NCI-H82 treated with DMSO at 0.1 percent for 48 hours (cell line): ENCODE data around the gene PSAP.
"Not testable (repeated sequence)": the region's sequence is repeated elsewhere in the genome, so short reads cannot be mapped to it uniquely, and the experiment has no call there.

ENCODE experiments used
- DNase-seq: peaks from one replicate; lab custom pipeline; 2025; ENCODE audit not compliant: unreplicated experiment; lab: John Stamatoyannopoulos, UW

PSAP gene

DNA sequence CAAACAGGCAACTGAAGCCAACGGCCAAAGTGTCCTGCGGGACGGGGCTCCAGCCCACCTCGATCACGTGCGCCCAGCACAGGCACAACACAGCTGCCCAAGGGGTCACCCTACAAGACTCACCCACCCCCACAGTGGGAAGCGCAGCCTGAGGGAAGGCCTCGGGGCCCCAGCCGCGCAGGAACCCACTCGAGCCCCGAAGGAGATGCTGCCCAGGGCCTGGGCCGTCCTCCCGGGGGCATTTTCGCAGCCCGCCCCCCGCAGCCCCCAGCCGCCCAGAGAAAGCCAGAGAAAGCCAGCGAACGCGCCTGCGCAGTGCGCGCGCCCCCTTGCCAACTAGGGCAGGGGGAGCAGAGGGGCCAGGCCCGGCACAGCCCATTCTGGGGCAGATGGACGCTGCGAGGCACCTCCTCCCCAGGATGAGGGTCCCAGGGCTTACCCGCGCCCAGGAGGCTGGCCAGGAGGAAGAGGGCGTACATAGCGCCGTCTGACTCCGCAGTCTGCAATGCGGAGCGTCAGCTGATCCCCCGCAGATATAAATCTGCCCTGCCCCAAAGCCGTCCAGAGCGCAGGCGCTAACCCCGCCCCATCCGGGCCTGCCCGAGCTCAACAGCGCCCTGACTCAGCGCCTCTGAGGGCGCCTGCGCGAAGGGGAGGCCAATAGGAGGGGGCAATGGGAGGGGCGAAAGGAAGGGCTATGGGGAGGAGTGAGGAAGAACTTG is at the start of gene PSAP:
Gene PSAP, minus strand, starts transcription at position 509 of the 722 bp plus-strand sequence. Its CDS starts 30 bp downstream, at position 479.
- DNase-seq: peak; percentile 93

- no peak for DNase-seq
These were observed 49.6 kb upstream of the PSAP start for GRCh38 chr10:71900441-71901180.

DNA sequence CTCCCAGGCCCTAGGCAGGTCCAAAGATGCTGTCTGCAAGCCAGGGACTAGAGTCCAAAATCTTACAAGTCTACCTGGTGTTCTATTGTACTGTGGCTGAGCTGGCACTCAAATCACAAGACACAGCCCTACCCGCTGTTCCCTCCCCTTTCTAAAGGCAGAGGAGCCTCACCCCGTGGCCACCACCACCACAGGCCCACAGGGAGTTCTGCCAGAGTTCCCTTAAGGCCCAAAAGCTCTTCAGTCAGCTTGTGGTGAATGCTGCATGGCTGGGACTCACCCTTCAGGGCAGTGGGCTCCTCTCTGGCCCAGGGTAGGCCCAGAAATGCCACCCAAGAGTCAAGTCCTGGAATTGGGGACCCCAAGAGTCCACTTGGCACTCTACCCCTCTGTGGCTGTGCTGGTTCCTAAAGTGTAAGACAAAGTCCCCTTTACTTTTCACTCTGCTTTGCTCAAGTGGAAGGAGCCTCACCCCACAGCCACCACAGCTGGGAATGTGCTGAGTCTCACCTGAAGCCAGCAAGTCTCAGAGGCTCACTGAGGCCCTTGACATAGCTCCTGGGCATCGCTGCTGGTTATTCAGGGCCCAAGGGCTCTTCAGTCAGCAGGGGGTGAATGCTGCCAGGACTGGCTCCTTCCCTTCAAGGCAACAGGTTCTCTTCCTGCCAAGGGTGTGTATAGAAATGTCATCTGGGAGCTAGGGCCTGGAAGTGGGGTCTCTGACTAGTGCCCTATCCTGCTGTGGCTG is 48.8 kb upstream of the PSAP start:
- DNase-seq: no peak

DNA sequence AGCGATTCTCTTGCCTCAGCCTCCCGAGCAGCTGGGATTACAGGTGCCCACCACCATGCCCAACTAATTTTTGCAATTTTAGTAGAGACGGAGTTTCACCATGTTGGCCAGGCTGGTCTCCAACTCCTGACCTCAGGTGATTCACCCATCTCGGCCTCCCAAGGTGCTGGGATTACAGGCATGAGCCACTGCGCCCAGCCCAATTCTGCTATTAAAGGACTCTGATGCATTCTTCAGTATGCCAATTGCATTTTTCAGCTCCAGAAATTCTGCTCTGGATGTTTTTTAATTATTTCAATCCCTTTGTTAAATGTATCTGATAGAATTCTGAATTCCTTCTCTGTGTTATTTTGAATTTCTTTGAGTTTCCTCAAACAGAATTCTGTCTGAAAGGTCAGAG is 47.3 kb upstream of the PSAP start:
- DNase-seq: not testable (repeated sequence)

DNA sequence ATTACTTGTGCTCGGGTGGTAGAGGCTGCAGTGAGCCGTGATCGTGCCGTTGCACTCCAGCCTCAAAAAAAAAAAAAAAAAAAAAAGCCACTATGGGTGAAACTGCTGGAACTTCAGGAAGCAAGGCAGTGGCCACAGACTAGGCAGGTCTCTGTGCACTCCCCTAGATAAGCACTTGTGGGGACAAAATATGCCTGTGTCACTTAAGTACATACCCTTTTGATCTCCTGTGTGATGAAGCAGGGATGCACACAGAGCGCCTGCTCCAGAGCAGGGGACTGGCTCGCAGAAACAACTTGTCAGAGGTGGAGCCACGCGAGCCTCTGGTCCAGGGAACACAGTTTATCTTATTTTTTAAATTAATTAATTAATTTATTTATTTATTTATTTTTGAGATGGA is 42.9 kb upstream of the PSAP start:
- no peak for DNase-seq

DNA sequence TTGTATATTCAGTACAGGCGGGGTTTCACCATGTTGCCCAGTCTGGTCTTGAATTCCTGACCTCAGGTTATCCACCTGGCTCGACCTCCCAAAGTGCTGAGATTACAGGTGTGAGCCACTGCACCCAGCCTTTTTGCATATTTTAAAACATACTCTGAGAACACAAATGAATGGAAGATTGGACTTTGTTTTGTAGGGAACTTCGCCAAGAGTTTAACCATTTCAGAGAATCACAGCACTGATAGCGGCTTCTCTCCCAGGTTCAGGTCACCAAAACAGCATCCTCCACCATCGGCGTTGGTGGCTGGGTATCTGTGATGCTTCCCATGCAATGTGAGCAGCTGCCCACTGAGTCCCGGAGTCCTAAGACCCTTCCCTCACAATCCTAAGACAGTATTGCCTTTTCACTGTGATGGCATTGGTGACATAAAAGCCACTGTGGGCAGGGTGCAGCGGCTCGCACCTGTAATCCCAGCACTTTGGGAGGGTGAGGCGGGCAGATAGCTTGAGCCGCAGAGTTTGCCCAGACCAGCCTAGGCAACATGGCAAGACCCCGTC is 42.3 kb upstream of the PSAP start:
- DNase-seq: no peak

DNA sequence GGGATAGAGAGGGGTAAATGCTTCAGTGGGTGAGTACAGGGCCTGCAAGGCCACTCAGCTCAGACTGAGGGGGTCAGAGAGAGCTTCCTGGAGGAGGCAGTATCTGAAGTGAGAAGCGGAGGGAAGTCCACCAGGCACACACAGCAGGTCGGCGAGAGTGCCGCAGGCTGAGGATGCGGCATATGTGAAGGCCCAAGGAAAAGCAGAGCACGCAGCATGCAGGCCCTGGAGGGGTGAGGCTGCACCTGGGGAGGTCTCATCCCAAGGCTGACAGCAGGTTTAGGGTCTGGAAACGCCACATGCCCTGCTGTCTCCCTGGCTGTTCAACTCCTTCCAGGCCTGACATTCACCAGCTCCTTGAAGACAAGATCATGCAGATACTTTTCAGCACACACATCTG is 40.4 kb upstream of the PSAP start:
- DNase-seq: no peak

- no peak for DNase-seq
These were observed 38.4 kb upstream of the PSAP start for GRCh38 chr10:71889388-71889987.

DNA sequence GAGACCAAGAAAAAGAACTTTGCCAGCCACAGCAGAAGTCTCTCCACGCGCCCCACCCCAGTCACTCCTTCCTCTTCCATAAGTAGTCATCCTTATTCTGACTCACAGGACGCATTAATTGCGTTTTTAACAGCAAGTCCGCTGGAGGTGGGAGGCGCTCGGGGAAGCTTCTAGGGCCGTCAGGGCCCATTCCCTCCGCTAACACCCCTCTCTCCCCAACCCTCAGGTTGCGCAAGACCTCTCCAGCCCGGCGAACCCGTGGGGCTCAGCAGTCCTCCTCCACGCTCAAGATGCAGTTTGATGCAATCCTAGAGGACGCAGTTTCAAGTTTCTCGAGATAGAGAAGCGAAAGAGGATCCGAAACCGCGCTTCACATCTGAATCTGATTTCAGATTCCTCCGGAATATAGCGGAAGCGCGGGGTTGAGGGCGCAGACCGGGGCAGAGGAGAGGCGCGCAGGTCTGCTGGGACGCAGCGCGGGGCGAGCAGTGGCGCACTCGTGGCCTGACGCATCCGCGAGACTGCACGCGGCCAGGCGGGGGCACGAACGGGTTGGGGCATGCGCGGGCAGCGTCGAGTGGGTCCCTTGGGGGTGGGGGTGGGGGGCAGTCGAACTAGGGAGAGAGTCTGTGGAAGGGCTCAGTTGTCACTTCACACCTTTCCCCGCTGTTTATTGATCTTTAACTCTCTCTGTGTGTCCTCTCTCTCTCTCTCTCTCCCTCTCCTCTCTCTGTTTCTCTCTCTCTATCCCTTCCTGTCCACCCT is 37.8 kb upstream of the PSAP start:
- peak; percentile 17 for DNase-seq

DNA sequence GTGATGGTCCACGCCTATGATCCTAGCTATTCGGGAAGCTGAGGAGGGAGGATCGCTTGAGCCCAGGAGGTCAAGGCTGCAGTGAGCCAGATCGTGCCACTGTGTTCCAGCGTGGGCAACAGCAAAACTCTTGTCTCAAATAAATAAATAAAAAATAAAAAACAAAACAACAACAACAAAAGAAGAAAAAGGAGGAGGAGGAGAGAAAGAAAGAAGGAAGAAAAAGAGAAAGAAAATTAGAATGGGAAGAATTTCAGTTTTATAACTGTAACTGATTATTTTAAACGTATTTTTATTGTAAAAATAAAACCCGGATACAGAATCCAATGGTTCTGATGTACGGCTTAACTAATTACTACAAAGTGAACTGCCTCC is 37.2 kb upstream of the PSAP start:
- DNase-seq: no peak

GRCh38 chr10:71887743-71888142 is 36.7 kb upstream of the PSAP start:
- no peak for DNase-seq

DNA sequence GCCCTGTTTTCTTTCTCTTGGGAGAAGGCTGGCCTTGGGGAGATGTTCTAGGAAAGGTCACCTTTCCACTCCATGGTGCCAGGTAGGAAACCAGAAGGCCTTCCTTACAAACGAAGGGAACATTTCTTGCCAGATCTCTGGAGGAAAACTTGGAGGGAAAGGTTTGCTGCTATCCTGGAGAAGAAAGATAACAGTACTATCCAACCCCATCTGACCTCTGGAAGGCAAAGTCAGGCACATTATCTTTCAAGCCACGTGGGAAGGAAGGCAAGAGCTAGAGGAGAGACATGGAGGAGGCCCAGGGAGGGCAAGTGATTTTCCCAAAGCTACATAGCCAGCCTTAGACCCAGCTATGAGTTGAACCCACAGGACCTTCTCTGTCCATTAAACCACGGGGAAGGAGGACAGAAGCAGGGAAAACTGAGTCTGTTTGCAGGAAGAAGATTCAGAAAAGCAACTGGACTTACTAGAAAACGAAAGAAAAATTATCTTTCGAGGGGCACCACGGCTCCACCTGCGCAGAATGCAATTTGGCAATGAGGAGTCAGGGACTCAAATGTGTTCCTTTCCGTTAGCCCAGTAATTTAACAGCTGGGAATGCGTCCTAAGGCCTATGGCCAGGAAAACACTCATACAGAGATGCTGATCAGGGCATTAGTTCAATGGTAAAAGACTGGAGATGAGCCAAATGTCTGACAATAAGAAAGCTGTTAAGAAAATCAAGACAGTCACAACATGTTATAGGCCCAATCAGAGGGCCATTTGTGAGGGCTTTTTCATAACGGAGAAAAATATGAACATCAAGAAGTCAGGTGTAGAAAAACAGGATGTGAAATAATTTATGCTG is 32.0 kb upstream of the PSAP start:
- no peak for DNase-seq

DNA sequence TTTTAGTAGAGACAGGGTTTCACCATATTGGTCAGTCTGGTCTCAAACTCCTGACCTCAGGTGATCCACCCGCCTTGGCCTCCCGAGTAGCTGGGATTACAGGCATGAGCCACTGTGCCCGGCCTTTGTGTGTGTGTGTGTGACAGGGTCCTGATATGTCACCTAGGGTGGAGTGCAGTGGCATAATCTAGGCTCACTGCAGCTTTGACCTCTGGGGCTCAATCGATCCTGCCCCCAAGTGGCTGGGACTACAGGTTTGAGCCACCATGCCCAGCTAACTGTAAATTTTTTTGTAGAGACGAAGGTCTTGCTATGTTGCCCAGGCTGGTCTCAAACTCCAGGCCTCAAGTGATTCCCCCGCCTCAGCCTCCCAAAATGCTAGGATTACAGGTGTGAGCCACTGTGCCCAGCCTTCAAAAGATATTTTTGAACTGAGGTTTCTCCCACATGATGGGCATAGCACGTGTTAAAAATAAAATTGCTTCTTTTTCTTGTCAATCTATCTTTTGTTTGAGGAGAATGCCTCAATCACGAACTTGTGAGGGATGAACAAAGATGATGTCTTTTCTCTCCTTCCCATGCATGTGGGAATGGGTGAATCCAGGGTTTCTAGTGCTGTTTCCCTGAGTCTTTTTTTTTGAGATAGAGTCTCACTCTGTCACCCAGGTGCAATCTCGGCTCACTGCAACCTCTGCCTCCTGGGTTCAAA is 30.8 kb upstream of the PSAP start:
- no peak for DNase-seq

- DNase-seq: not testable (repeated sequence)
These were observed 30.2 kb upstream of the PSAP start for GRCh38 chr10:71881307-71881624.

GRCh38 chr10:71880425-71881306 is 29.6 kb upstream of the PSAP start:
- no peak for DNase-seq

GRCh38 chr10:71878327-71879034 is 27.4 kb upstream of the PSAP start:
- no peak for DNase-seq

DNA sequence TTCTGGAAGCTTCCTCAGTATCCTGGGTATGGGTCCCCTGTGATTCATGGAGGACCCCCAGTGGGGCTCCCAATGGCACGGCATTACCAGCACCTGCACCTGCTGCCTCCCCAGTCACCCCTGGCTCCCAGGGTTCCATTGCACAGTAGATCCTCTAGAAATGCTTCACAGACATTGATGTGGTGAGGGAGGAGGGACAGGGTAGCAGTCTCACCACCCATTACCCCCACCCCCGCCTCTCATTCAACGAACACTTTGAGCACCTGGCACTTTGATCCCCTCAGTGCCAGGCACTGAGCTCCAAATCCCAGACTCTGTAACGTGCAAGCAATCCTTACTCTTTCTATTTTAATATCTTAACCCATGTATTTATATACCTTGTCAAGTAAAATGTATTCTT is 26.8 kb upstream of the PSAP start:
- no peak for DNase-seq
